PFSK-1 (cell line): ENCODE measurements around the gene JMJD4.

Experiments
- FOXP2 ChIP-seq: optimal IDR thresholded peaks from 2 replicates; pipeline ENCODE3; 2011; ENCODE audit warnings: borderline replicate concordance, control low read depth, inconsistent platforms; ENCODE audit not compliant: insufficient read depth; ENCODE audit errors: extremely low read length, extremely low read depth
- POLR2AphosphoS5 ChIP-seq: IDR thresholded peaks from 2 replicates; pipeline ENCODE4 v1.6.1; 2012; ENCODE audit warnings: low read depth, mild to moderate bottlenecking, control low read depth, low read length, moderate library complexity
- REST ChIP-seq, 2 experiments: IDR thresholded peaks; 2 replicates each; pipeline versions ENCODE4 v1.6.1 to v1.8.0; 2011 to 2012; ENCODE audit warnings: low read depth in 2 of 2, low read length in 2 of 2, control low read depth in 1 of 2, inconsistent platforms in 1 of 2, mild to moderate bottlenecking in 1 of 2, moderate library complexity in 1 of 2; ENCODE audit not compliant: insufficient read depth in 1 of 2
- SIN3A ChIP-seq: IDR thresholded peaks from 2 replicates; pipeline ENCODE4 v1.6.1; 2012; ENCODE audit warnings: mild to moderate bottlenecking, low read length, moderate library complexity, borderline replicate concordance; ENCODE audit not compliant: insufficient read depth
- TAF1 ChIP-seq: IDR thresholded peaks from 2 replicates; pipeline ENCODE4 v1.6.1; 2012; ENCODE audit warnings: low read length, control low read depth, borderline replicate concordance; ENCODE audit not compliant: insufficient read depth

The JMJD4 gene

GRCh38 chr1:227773558-227773957, 38.5 kb upstream of the JMJD4 start:
- TF ChIP-seq POLR2AphosphoS5 (no peak), SIN3A (no peak), REST (IDR thresholded peaks at IDR 0.05; ENCODE audit: insufficient read depth in 1 of 2, low read depth in 2 of 2, low read length in 2 of 2) (no peak), TAF1 (no peak), FOXP2 (no peak)

- TF ChIP-seq TAF1 (no peak), POLR2AphosphoS5 (no peak), SIN3A (no peak), REST (IDR thresholded peaks at IDR 0.05; ENCODE audit: insufficient read depth in 1 of 2, low read depth in 2 of 2, low read length in 2 of 2) (no peak), FOXP2 (no peak)
Measured at GRCh38 chr1:227771771-227772170, 36.7 kb upstream of the JMJD4 start.

- TF ChIP-seq FOXP2 (no peak), TAF1 (no peak), SIN3A (no peak), POLR2AphosphoS5 (no peak), REST (IDR thresholded peaks at IDR 0.05; ENCODE audit: insufficient read depth in 1 of 2, low read depth in 2 of 2, low read length in 2 of 2) (no peak)
Measured at GRCh38 chr1:227771326-227771725, 36.2 kb upstream of the JMJD4 start.

- TF ChIP-seq POLR2AphosphoS5 = no peak
- no peak for TF ChIP-seq TAF1
- TF ChIP-seq REST (IDR thresholded peaks at IDR 0.05; ENCODE audit: insufficient read depth in 1 of 2, low read depth in 2 of 2, low read length in 2 of 2) = no peak
Measured at GRCh38 chr1:227770812-227771211, 35.7 kb upstream of the JMJD4 start.

GRCh38 chr1:227769936-227770494, 34.9 kb upstream of the JMJD4 start:
- TF ChIP-seq SIN3A (no peak), FOXP2 (no peak), POLR2AphosphoS5 (no peak), TAF1 (no peak), REST (IDR thresholded peaks at IDR 0.05; ENCODE audit: insufficient read depth in 1 of 2, low read depth in 2 of 2, low read length in 2 of 2) (no peak)
